ENCODE data around the gene DOK4.
A peak's percentile ranks its signal among the peaks of the same experiment; 100 is the strongest.

Gene DOK4

DNA sequence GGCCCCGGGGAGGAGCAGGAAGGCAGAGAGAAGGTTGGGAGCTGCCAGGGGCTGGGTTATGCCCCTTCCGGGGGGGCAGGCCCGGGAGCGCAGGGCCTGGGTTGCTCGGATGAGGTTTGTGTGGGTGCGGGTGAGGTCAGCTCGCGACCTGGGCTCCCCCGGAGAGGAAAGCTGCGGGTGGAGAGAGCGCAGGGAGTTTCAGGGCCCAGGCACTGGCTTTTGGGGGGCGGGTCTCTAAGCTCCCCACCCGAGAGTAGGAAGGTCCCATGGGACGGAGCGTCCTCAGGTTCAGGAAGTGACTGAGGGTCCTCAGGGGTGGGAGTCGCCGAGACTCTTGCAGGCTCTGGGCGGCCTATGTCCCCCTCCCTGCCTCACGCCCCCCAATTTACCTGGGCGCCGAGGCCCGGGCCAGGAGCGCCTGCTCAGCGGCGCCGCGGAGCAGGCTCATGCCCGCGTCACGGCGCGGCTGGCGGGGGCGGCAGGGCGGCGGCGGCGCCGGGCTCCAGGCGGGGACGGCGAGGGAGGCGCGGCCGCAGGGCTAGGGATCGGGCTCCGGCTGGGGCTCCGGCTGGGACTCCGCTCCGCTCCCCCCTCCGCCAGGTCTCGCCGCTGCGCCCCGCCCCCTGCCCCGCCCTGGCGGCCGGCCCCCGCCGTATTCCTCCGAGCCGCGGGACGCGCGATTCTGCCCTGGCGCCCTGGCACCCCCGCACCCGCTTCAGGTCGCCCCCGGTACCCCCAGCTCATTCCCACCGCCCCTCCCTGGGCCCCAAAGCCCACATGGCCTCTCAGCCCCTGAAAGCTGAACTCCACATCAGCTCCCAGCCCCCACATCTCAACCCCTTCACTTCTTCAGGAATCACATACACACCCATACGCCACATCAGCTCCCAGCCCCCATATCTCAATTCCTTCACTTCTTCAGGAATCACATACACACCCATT is at the start of gene DOK4:
TSS of gene DOK4 (minus strand) at position 578 of the 942 bp plus-strand sequence. CDS start 6,986 bp downstream, outside the sequence.
- DNase-seq, result peak; percentile 39

DNA sequence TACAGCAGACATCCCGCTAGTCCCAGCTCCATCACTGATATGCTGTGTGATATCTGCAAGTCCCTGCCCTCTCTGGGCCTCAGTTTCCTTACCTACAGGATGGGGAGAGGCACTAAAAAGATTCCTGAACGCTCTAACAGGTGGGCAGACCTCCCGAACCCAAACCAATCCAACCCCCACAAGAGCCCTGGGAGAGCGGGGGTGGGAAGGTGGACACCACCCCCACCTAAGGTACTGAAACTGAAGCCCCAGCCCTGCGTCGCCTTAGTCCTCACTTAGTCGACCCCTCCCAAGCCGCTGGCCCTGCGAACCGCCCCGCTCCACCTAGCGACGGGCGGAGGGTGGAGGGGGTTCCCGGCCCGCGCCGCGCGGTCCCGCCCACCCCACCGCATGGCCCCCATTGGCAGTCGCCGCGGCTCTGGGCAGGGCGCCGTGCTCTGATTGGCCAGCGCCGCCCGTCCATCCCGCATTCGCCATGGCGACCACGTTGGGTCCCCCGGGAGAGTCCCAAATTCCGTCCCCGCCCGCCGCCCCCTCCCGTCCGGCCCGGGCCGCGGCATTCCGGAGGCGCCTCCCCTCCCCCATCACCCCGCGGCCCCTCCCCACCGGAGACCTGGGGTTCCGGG is 49.5 kb upstream of the DOK4 start:
- DNase-seq, result peak; percentile 47

DNA sequence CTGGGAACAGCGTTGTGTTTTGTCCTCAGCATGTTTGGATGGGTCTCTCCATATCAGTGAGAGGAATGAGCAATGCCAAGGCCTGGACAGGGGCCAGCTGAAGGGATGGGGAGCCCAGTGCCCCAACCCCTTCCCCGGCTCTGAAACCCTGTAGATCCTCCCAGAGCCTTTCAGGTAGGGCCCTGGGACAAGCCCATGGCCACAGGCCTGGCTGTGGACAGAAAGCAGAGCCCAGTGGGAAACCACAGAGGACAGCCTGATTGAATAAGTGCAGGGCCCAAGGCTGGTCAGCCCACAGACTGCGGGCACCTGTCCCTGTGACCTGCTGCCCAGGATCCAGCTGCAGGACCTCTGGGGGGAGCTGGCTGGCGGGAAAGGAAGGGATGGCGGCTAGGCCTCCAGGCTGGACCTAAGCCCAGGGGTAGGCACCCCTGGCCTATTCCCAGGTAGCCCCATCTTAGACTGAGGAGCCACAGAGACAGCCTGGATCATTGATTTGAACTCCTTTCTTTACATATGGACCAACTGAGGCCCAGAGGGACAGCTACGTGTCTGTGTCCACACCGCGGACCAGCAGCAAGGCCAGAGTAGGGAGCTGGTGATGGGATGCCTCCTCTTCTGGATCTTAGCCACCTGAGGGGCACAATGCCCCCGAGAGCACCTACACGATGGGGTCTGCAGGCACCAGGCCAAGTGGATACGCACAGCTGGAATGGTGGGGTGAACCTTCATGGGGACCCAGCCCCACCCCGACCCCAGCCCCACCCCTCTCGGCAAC is 48.8 kb upstream of the DOK4 start:
- DNase-seq, result no peak

DNA sequence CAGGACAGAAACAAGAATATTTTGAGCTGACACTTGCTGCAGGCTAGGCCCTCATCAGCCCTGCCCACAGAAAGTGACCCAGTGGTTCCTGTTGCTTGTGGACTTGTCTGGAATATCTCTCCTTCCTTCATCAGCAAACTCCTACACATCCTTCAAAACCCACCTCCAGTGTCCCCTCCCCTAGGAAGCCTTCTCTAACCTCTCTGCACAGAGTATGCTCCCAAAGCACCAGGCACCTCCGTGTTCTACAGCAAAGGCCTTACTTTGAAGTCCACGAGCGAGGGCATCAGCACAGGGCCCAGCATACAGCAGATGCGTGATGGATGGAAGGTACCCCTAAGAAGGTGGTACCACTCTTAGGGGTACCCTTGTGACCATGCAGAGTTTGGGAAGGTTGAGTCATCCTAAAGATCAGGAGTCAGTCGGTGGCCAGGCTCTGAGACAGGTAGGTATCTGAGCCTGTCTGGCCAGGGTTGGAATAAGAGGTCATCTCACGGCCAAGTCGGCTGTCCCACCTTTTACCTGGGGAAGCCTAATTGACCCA is 48.1 kb upstream of the DOK4 start:
- DNase-seq, result no peak

DNA sequence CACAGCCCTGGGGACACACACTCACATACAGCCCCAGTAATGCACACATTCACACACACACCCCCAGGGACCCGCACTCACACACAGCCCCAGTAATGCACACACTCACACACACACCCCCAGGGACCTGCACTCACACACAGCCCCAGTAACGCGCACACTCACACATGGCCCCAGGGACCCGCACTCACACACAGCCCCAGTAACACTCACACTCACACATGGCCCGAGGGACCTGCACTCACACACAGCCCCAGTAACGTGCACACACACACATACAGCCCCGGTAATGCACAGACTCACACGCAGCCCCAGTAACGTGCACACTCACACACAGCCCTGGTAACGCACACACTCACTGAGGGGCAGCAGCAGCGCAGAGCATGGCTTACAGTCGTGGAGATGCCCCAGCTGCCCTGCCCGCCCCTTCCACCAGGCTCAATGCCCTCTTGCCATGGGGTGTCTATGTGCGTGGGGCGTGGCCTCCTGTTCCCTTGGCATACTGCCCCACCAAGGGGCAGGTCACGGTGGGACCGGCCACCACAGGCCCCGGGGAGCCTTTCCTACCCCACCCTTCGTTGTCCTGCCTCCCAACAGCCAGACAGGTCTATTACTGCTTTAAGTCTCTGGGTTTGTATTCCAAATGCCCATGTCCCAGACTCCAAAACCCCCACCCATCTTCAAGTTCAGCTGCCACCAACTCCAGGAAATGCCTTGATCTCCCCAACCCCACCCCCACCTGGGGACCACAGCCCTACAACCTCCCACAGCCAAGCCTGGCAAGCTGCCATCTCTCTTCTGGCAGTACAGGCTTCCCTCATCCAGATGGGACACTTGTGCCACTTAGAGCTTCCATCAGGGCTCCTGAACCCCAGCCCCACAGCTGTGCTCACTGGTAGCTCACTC is 47.4 kb upstream of the DOK4 start:
- no peak for DNase-seq

DNA sequence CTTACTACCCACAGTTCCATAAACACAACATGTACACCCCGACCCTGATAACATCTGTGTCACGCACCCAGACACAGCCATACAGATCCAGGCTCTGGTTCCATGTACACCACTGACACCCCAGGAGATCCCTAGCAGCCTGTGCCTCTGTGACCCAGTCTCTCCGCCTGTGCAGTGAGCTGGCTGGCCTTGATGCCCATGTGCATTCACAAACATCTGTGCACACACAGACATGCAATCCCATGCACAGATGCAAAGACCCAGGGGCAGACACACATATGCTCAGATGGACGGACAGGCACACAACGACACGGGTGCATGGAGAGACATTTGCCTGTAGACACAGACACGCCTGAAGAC is 46.0 kb upstream of the DOK4 start:
- no peak for DNase-seq

DNA sequence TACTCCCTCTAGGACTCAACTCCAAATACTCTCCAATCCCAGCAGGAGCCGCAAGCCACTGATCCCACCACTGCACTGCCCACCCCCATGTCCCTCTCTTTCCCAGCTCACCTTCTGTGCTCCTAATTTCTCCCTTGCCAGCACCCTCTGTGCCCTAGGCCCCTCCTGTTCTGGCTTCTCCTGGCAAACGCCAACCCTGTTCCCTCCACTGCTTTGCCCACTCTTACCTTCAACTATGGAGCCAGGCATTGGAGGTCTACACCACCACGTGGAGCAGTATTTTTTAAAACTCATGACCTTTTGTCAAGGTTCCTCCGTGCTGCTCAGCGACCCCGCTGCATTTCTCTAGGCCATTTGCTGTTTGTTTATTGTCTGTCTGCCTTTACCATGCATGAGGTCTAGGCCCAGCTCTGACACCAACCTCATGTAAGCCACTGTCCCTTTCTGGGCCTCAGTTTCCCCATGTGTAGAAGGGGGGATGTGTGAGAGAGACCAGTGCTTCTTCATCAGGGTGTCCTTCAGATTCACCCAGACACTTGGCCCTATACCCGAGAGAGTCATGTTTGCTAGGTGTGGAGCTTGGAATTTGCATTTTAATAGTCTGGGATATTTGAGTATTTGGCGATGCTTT is 45.5 kb upstream of the DOK4 start:
- no peak for DNase-seq

DNA sequence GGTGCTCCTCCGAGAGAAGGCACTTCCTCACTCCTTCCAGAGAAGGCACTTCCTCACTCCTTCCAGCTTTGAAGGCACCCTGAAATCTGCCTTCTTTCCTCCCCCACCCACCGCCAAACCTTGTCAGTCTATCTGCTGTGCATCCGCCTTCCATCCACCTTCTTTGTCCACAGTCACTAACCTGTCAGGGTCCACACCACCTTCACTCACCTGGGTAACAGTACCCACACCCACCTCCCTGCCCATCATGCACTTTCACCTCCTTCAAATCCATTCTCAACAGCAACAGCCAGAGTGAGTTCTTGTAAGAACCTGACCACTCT is 44.9 kb upstream of the DOK4 start:
- no peak for DNase-seq

DNA sequence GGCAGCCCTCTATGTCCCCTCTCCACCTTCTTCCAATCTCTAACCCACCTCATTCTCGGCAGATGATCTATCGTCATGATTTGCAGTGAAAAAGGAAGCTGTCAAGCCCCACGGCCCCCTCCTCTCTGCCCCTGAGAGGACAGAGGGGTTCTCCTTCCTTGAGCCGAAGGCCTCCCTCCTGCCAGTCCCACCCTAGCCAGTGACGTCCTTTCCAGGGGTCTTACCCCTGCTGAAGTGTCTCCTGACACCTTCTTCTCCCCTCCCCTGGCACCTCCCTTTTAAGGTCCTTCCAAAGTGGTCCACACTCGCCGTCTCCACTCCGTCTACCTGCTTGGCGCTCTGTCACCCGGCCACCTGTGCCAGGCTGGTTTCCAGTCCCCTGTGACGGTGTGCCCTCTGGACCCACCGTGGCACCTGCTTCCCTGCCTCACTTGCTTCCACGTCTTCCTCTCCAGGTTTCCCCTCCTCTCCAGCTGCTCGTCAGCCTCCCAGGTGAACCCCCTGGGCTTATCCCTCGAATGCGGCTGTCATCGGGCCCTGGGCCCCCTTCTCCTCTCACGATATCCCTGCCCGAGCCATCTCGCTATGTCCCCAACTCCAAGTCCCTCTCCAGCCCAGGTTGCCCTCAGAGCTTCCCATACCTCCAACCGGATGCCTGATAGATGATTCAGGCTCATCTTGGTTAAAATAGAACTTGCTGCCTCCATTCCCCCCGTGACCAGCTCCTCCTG is 44.4 kb upstream of the DOK4 start:
- DNase-seq, result no peak

DNA sequence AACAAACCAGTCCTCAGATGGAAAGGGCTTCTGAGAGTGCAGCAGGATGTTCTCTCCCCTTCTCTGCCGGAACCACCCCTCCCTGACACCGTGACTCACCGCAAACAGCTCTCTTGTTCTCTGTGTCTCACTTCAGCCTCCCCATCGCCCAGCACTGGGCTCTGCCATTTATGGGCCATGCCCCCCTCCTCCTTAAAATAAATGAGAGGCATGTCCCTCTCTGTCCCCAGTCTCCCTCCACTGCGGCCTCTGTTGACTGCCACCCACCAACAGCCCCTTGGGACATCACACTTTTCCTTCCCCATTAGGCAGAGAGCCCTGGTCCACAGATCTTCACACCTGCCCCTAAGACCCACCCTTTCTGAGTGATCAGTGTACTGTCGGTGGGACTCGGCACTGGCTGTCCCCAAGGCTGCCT is 43.8 kb upstream of the DOK4 start:
- peak; percentile 8 for DNase-seq

DNA sequence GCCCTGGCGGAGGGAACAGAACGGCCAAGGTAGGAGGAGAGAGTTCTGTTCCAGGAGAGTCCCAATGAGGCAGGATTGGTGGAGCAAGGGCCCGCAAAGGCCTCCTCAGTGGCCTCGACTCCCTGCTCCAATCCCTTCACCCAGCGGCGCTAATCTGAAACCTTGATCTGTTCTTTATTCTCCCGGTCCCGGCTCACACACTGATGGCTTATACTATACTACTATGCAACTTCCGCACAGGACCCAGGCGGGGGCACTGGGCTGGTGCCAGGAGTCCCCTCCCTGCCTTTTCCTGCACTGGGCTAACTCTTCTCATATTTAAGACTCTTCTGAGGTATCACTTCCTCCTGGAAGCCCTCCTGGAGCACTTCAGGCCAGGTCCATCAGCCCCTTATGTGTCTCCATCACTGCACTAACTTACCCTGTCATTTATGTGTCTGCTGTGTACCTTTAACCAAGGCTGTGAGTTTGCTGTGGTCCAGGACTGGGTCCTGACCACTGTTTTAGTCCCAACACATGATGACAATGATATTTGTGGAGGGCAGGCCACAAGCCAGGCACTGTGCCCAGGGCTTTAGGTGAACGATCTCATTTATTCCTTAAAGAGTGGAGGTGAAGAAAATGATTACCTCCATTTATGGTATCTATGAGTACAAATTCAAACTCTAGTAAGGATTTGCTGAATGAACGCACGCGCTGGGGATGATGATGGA is 43.3 kb upstream of the DOK4 start:
- DNase-seq, result no peak

DNA sequence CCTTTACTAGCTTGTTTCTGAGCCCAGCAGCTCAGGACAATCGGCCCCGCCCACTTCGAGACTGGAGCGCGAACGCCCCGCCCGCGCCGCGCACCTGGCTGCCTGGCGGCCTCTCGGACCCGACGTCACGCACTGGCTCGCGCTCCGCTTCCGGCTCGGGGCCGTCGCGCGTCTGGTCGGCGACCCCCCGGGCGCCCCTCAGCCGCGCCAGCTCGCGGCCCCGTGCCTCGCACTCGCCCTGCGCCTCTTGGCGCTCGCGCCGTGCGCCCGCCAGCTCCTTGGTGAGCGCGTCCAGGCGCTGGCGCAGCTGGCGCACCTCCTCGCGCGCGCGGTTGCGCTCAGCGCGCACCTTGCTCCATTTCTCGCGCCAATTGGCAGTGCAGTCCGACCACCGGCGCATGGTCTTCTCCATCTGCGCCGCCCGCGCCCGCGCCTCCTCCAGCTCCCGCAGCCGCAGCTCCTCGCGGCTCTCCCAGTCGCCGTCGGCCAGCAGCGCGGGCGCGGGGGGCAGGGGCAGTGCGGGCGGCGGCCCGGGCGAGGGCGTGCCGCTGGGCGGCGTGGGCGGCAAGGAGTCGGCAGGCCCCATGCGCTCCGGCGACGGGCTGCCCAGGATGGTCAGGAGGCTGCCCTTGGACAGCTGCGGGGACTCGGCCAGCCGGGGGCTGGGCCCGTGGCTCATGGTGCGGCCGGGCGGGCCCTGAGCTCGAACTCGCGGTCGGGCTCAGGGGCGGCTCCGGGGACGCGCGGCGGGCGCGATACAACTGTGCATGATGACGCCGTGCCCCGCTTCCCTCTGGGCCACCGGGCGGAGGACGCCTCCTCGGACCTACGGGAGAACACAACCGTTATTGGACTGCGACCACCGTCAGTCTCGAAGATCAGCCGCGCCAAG is 42.5 kb upstream of the DOK4 start:
- DNase-seq, result no peak

DNA sequence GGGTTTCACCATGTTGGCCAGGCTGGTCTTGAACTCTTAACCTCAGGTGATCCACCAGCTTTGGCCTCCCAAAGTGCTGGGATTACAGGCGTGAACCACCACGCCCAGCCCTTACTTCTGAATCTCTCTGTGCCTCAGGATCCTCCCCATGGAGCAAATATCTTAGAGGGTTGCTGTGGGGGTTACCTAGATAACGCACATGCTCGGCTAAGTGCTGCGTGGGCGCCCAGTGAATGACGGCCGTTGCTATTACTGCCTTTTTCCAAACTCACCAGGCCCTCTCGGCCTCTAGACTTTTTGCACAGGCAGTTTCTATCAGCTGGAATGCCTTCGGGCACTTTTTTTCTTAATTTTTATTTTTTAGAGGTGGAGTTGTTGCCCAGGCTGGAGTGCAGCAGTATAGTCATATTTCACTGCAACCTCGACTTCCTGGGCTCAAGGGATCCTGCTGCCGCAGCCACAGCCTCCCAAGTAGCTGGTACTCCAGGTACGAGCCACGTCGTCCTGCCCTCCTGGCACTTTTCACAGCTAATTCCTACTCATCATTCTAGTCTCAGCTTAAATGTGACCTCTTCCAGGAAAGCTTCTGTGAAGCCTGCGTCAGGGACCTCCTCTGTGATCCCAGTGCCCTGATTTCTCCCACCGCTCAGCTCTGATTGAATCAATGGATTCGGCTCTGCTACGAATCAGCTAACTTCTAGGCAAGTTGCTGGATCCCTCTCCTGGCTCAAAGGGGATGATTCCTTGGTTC is 41.5 kb upstream of the DOK4 start:
- no peak for DNase-seq

DNA sequence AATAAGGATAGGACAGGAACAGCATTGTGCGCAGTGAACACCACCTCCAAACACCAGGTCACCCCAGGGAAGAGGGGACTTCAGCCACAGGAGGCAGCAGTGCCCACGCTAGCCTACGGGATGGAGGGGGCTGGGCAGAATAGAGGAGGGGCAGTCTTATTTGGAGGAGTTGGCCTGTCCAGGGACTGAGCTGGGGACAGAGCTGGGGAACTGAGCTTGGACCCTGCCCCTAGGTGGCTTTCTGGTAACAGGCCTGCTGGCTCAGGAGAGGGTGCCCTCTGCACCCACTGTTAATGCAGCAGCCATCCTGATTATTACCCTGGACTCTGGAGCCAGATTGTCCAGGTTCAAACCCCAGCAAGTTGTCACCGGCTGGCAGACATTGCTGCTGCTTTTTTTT is 40.7 kb upstream of the DOK4 start:
- no peak for DNase-seq

DNA sequence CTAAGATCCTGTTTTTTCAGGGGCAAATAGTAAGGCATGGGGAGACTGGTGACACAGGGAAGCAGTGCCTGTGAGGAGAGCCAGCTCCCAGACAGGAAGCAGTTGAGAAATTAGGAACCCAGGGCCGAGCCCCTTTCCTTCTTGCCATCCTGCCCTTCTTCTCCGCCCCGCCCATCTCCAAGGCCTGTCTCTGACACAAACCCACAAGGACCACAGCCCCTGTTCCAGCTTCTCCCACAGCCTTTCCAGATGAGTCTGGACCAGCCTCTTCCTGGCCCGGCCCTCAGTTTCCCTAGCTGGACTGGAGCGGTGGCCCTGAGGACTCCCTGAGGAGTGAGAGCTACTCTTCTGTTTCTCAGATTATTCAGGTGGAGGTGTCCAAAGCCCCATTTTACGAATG is 40.2 kb upstream of the DOK4 start:
- no peak for DNase-seq

DNA sequence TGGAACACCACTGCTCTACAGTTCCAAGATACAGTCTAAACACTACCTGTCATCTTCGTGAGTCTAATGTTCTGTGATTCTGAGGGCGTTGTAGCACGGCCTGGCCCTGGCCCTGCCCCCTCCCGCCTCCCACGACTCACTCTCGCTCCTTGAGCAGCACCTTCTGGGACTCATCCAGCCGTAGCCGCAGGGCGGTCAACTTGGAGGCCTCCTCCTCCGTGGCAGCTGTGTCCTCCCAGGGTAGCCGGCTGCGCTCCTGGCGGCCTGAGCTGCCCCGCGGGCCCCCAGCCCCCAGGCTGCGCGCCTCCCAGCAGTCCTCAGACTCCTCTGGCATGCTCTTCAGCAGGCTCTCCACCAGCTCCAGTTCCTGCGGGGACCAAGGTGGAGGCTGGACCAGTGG is 39.5 kb upstream of the DOK4 start:
- no peak for DNase-seq

DNA sequence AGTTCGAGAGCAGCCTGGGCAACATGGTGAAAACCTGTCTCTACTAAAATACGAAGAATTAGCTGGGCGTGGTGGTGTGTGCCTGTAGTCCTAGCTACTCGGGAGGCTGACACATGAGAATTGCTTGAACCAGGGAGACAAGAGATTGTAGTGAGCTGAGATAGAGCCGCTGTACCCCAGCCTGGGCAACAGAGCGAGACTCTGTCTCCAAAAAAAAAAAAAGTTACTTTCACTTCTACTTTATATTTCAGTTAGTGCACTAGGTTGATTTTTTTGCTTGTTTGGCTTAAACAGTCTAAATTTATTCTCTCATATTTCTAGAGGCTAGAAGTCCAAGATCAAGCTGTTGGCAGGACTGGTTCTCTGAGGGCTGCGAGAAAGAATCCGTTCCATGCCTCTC is 36.7 kb upstream of the DOK4 start:
- no peak for DNase-seq

DNA sequence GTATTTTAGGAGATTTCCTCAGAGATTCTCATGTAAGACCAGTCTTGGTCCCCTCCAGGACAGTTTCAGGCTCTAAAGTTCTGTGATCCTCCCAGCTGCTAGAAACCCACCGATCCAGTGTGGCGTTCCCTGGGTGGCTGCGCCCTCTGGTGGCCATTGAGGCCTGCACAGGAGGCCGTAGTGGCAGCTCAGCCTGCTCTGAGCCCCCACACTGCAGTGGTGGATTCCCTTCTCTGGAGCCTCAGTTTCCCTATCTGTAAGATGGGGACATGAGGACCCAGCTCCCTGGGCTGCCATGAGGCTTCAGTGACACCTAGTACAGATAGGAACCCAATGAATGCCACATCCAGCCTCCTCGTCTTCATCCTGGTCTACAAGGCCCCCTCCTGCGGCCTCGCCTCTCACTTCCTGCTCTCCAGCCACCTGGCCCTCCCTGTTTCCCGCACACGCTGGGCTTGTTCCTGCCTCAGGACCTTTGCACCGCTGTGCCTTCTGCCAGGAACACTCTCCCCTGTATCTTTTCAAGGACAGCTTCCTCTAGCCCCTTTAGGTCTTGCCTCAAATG is 33.6 kb upstream of the DOK4 start:
- peak; percentile 48 for DNase-seq
